Activated B cell treated with CpG ODN at 0.5 μM for 24 hours (primary cell): ENCODE measurements around the gene HIVEP3. TPM values are rescaled to one million over a fixed set of nuclear protein-coding genes. Genes with fewer than 3 reads are reported as not detected.
A peak's percentile ranks its signal among the peaks of the same experiment; 100 is the strongest.

Experiments used
- ATAC-seq: fragments of 200-7000 bp; cut with Tn5 transposase; one replicate; pipeline ENCODE4 v1.10.0; 2021; ENCODE audit warnings: low read depth, mild to moderate bottlenecking, moderate library complexity
- CTCF ChIA-PET: fragments of 350-600 bp; sonication (Branson Sonifier 250); formaldehyde crosslinking; loops from one replicate; lab custom pipeline; 2021; ENCODE audit warnings: antibody characterized with exemption; lab: Charles Lee
- POLR2A ChIA-PET: fragments of 350-600 bp; sonication (Branson Sonifier 250); formaldehyde crosslinking; loops from one replicate; lab custom pipeline; 2021; ENCODE audit warnings: antibody characterized with exemption; lab: Charles Lee
- DNase-seq: peaks from one replicate; pipeline ENCODE4 v3.0.0; 2022
- H3K27ac Mint-ChIP-seq: one replicate; pipeline ENCODE4 v1.8.0; 2020; ENCODE audit warnings: mixed read lengths
- H3K27me3 Mint-ChIP-seq: one replicate; pipeline ENCODE4 v1.8.0; 2021; ENCODE audit warnings: mixed read lengths
- H3K36me3 Mint-ChIP-seq: one replicate; pipeline ENCODE4 v1.8.0; 2021; ENCODE audit warnings: low read depth, mixed read lengths
- H3K4me1 Mint-ChIP-seq: one replicate; pipeline ENCODE4 v1.8.0; 2021; ENCODE audit warnings: mixed read lengths
- H3K4me3 Mint-ChIP-seq: one replicate; pipeline ENCODE4 v1.8.0; 2020; ENCODE audit warnings: mild to moderate bottlenecking, mixed read lengths
- H3K9me3 Mint-ChIP-seq: one replicate; pipeline ENCODE4 v1.8.0; 2020; ENCODE audit warnings: mixed read lengths
- intact Hi-C: fragments of 100-400 bp; cut with micrococcal nuclease; formaldehyde crosslinking; loops from one replicate; pipeline ENCODE4 v1.15.1; 2024
- total RNA-seq: library from RNA; stranded (reverse); gene quantifications from 2 replicates; pipeline ENCODE4 v1.2.3, GENCODE V29; 2022
- TF ChIP-seq, protein P1 (sequence below): fragments of 200-600 bp; IDR thresholded peaks from one replicate; pipeline ENCODE4 v1.8.0; 2022; ENCODE audit warnings: antibody characterized with exemption, mild to moderate bottlenecking

Gene HIVEP3
- total RNA-seq, 1 donor from 2014 or later = 14.4 TPM

DNA sequence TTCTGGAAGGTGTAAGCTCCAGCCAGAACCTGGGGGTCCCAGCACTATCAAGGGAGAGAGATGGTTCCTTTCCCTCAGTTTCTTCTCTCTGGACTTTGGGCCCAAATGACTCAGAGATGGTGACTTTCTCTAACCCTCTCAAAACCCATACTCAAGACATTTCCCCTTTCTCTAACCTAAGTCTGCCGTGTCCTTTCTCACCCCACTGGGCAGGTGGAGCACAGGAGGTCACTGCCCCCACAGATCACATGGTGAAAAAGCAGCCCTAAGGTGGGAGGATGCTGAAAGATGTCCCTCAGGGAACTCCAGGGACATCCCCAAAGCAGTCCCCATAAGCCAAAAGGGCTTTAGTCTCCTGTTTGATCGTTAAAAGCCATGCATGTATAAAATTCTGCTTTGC, 173.7 kb downstream of the HIVEP3 start:
- H3K4me3 Mint-ChIP-seq = peak overlapping the region; percentile 42
- ATAC-seq = peak; percentile 89
- CTCF ChIA-PET = interaction anchor here (3.2 kb wide), 1 partner anchor 16 kb away, joined by 8 read pairs; no protein-coding TSS in a partner anchor
- H3K27ac Mint-ChIP-seq = peak overlapping the region; percentile 47
- H3K27me3 Mint-ChIP-seq = no peaks in the 10 kb centered on the region
- H3K9me3 Mint-ChIP-seq = no peaks in the 10 kb centered on the region
- intact Hi-C loops = loop anchor here (1.0 kb wide), 1 partner anchor 17 kb away; no protein-coding TSS in a partner anchor
- no peak for DNase-seq
- peaks cover 83% of the 10 kb centered on the region for H3K4me1 Mint-ChIP-seq
- TF ChIP-seq, protein P1, sequence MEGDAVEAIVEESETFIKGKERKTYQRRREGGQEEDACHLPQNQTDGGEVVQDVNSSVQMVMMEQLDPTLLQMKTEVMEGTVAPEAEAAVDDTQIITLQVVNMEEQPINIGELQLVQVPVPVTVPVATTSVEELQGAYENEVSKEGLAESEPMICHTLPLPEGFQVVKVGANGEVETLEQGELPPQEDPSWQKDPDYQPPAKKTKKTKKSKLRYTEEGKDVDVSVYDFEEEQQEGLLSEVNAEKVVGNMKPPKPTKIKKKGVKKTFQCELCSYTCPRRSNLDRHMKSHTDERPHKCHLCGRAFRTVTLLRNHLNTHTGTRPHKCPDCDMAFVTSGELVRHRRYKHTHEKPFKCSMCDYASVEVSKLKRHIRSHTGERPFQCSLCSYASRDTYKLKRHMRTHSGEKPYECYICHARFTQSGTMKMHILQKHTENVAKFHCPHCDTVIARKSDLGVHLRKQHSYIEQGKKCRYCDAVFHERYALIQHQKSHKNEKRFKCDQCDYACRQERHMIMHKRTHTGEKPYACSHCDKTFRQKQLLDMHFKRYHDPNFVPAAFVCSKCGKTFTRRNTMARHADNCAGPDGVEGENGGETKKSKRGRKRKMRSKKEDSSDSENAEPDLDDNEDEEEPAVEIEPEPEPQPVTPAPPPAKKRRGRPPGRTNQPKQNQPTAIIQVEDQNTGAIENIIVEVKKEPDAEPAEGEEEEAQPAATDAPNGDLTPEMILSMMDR = no peak
- H3K36me3 Mint-ChIP-seq = no peaks in the 10 kb centered on the region
- POLR2A ChIA-PET = interaction anchor here (0.6 to 8.0 kb wide), 2 partner anchors 17 to 241 kb away, joined by 3 to 122 read pairs; no protein-coding TSS in a partner anchor

DNA sequence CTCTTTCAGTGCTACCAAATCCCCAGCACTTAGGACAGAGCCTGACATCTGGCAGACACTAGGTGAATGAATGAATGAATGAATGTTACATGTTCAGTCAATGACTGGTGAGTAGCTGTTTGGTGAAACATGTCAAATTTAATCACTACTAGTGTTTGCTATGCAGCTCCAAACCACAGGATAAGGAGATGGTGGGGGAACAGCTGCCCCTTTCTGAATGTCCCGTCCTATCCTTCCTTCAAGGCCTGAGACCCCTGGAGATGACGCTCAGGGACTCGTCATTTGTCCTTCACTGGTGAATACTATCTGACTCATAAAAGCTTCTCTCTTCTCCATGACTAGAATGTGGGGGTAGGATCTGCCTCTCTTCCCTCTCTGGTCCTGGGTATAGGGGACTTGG, 175.4 kb downstream of the HIVEP3 start:
- intact Hi-C loops = no loop called here
- H3K27me3 Mint-ChIP-seq = no peaks in the 10 kb centered on the region
- ATAC-seq = no peak
- CTCF ChIA-PET = interaction anchor here (0.8 to 3.2 kb wide), 2 partner anchors 15 to 149 kb away, joined by 3 to 8 read pairs; no protein-coding TSS in a partner anchor
- no peak for DNase-seq
- H3K4me1 Mint-ChIP-seq = peaks cover 84% of the 10 kb centered on the region
- H3K9me3 Mint-ChIP-seq = no peaks in the 10 kb centered on the region
- no peak overlapping the region for H3K27ac Mint-ChIP-seq
- H3K36me3 Mint-ChIP-seq = no peaks in the 10 kb centered on the region
- TF ChIP-seq, protein P1 = no peak
- POLR2A ChIA-PET = interaction anchor here (0.9 to 8.0 kb wide), 2 partner anchors 8 to 15 kb away, joined by 3 to 122 read pairs; no protein-coding TSS in a partner anchor
- H3K4me3 Mint-ChIP-seq = no peak overlapping the region

DNA sequence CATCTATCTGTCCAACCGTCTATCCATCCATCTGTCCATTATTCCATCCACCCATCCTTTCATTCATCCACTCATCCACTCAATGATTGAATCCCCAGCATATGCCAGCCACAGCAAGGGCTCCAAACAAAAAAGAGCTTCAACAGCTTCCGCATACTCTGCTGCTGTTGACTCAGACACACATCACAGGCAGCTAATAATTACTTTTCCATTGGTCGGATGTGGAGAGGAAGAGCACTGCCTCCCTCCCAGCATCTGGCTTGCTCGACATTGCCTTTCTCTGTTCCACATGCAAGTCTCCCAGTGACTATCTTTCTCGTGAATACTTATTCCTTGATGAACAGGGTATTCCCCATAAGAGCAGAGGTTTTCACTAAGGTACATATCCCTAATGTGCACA, 176.5 kb downstream of the HIVEP3 start:
- POLR2A ChIA-PET = interaction anchor here (8.0 kb wide), 1 partner anchor 14 kb away, joined by 122 read pairs; no protein-coding TSS in a partner anchor
- Mint-ChIP-seq H3K27me3 (no peaks in the 10 kb centered on the region), H3K9me3 (no peaks in the 10 kb centered on the region), H3K4me3 (no peak overlapping the region), H3K4me1 (peaks cover 91% of the 10 kb centered on the region), H3K36me3 (no peaks in the 10 kb centered on the region), H3K27ac (peak overlapping the region; percentile 14)
- intact Hi-C loops = no loop called here
- DNase-seq (no peak), ATAC-seq (no peak)
- CTCF ChIA-PET = interaction anchor here (1.8 to 3.2 kb wide), 2 partner anchors 13 to 15 kb away, joined by 5 to 8 read pairs; no protein-coding TSS in a partner anchor
- TF ChIP-seq, protein P1 = no peak

DNA sequence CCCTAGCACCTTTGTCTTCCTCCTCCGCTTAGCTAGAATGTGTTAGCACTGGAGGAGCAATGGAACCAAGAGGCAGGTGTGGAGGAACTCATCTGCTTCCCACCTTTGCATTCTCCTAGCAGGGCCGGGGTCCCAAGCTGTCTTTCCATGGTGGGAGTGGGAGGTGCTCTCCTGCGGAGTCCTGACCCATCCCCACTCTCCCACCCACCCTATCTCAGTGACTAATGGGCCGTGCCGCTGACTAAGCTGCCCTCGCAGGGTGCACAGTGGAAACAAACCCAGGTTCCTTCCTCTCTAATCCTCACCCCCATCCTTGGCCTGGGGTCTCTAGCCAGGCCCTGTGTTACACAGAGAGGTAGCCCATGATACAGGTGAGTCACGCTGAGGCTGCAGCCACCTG, 177.5 kb downstream of the HIVEP3 start:
- ChIA-PET POLR2A (interaction anchor here (0.7 to 8.0 kb wide), 4 partner anchors 9 to 69 kb away, joined by 3 to 122 read pairs (median 18); no protein-coding TSS in a partner anchor), CTCF (interaction anchor here (1.1 to 1.8 kb wide), 2 partner anchors 10 to 14 kb away, joined by 3 to 5 read pairs; no protein-coding TSS in a partner anchor)
- intact Hi-C loops = no loop called here
- Mint-ChIP-seq H3K4me3 (no peak overlapping the region), H3K4me1 (peaks cover 94% of the 10 kb centered on the region), H3K27ac (peak overlapping the region; percentile 90), H3K9me3 (no peaks in the 10 kb centered on the region), H3K36me3 (no peaks in the 10 kb centered on the region), H3K27me3 (no peaks in the 10 kb centered on the region)
- no peak for ATAC-seq
- TF ChIP-seq, protein P1 = no peak
- no peak for DNase-seq

DNA sequence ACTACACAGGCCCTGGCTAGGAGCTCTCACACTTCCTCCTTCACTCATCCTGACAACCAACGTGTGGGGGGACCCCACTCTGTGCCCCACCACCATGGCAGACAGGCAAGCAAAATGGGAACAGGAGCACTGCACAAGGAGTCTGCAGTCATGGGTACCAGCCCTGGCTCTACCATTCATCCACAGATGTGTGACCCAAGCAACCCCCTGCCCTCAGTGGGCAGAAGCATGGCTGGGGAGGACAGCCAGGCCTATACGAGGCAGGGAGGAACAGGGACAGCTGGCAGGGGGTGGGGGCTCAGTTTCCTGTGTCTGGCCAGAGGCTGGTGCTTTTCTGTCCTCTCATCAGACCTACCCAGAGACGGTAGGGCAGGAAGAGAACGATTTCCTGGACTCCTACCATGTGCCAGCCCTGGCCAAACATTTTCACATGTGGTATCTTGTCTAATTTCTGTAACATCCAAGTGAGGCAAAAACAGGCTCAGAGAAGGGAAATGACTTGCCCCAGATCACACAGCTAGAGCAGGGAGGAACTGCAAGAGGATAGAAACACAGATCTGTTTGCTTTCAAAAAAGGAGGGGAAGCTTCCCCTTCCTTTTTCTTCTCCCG, 178.0 kb downstream of the HIVEP3 start:
- TF ChIP-seq, protein P1 = no peak
- Mint-ChIP-seq H3K4me1 (peaks cover 89% of the 10 kb centered on the region), H3K9me3 (no peaks in the 10 kb centered on the region), H3K27ac (peak overlapping the region; percentile 90), H3K4me3 (peak overlapping the region; percentile 11), H3K36me3 (no peaks in the 10 kb centered on the region), H3K27me3 (no peaks in the 10 kb centered on the region)
- intact Hi-C loops = no loop called here
- POLR2A ChIA-PET = interaction anchor here (0.7 to 8.0 kb wide), 4 partner anchors 10 to 68 kb away, joined by 3 to 122 read pairs (median 18); no protein-coding TSS in a partner anchor
- ATAC-seq = no peak
- CTCF ChIA-PET = interaction anchor here (1.1 to 1.8 kb wide), 2 partner anchors 11 to 13 kb away, joined by 3 to 5 read pairs; no protein-coding TSS in a partner anchor
- DNase-seq = no peak
